Heart left ventricle (tissue), 16 donors: ENCODE measurements around the gene AGBL5. TPM values are rescaled to one million over a fixed set of nuclear protein-coding genes. Genes with fewer than 3 reads are reported as not detected.
A peak's percentile ranks its signal among the peaks of the same experiment; 100 is the strongest.

Source experiments
- ATAC-seq, 4 donors: fragments of 200-7000 bp; cut with Tn5 transposase; one replicate each; pipeline ENCODE4 v1.9.1; 2020 to 2022; ENCODE audit warnings: moderate library complexity in 4 of 4, mild to moderate bottlenecking in 3 of 4, moderate number of reproducible peaks in 1 of 4
- DNase-seq, 5 donors: peaks; one replicate each; pipeline ENCODE4 v3.0.0-alpha.2; 2020
- H3K27ac ChIP-seq, 12 donors: fragments of 200-600 bp; sonication (generic) in 4 of 12; one replicate each; pipeline versions ENCODE4 v1.5.0 to v1.8.0; 2016 to 2022; ENCODE audit warnings: mild to moderate bottlenecking in 2 of 12
- H3K27me3 ChIP-seq, 9 donors: fragments of 200-600 bp; sonication (generic) in 2 of 9; one replicate each; pipeline versions ENCODE4 v1.5.1 to v1.8.0; 2016 to 2022; ENCODE audit warnings: mild to moderate bottlenecking in 3 of 9
- H3K36me3 ChIP-seq, 9 donors: fragments of 200-600 bp; sonication (generic) in 2 of 9; one replicate each; pipeline versions ENCODE4 v1.5.0 to v1.8.0; 2018 to 2022; ENCODE audit warnings: mild to moderate bottlenecking in 2 of 9
- H3K4me1 ChIP-seq, 12 donors: fragments of 200-600 bp; sonication (generic) in 4 of 12; one replicate each; pipeline versions ENCODE4 v1.5.0 to v1.8.0; 2016 to 2022; ENCODE audit warnings: mild to moderate bottlenecking in 3 of 12
- H3K4me3 ChIP-seq, 12 donors: fragments of 200-600 bp; sonication (generic) in 4 of 12; one replicate each; pipeline versions ENCODE4 v1.5.0 to v1.8.0; 2017 to 2022; ENCODE audit warnings: mild to moderate bottlenecking in 9 of 12, moderate library complexity in 4 of 12
- H3K9me3 ChIP-seq, 12 donors: fragments of 200-600 bp; sonication (generic) in 4 of 12; one replicate each; pipeline versions ENCODE4 v1.5.0 to v1.8.0; 2016 to 2022; ENCODE audit warnings: mild to moderate bottlenecking in 1 of 12
- CTCF ChIP-seq, 12 donors: fragments of 200-600 bp; sonication (generic) in 4 of 12; IDR thresholded peaks; one replicate each; pipeline versions ENCODE4 v1.5.0 to v1.8.0; 2018 to 2022; ENCODE audit warnings: antibody characterized with exemption in 12 of 12, mild to moderate bottlenecking in 5 of 12
- POLR2A ChIP-seq, 2 donors: fragments of 450-650 bp; IDR thresholded peaks; one replicate each; pipeline ENCODE4 v1.6.1; 2017; ENCODE audit warnings: antibody characterized with exemption in 2 of 2, mild to moderate bottlenecking in 2 of 2, moderate library complexity in 2 of 2
- WGBS, 4 donors: extraction: QIAGEN DNeasy Blood & Tissue Kit in 2 of 4; methylation state at CpG; one replicate each; pipeline versions ENCODE4 v1.1.5 to v1.1.7; 2013 to 2018; 5-methylcytosine and 5-hydroxymethylcytosine counted together
- intact Hi-C, 10 donors: fragments of 100-400 bp; cut with DNase I; formaldehyde crosslinking; loops; one replicate each; pipeline versions ENCODE4 v1.11.1 to v1.14.2; 2022
- polyA plus RNA-seq, 2 donors: library from polyadenylated mRNA; stranded (reverse); fragments of 200-250 nt; gene quantifications; one replicate each; pipeline ENCODE4 v1.2.3, GENCODE V29; 2013
- total RNA-seq, 9 donors: library from RNA; depleted of rRNA in 2 of 9; stranded (reverse); fragments of >200 nt in 2 of 9; fragmentation: NEBNext Ultra II Directional in 3 of 9; extraction: Animal tissue kit (Norgen Biotek cat#: 25700) in 3 of 9; gene quantifications; one replicate each; pipeline versions ENCODE4 v1.1.0 to v1.2.4, GENCODE V29; 2016 to 2023
- donor health status: ischemic (EF 13 %, LVEDD 7.1; RV severe dilation, severe dysfunction).
- donor health status: healthy with polysubstance abuse.
- donor health status: DM: no; HTN: yes; CAD: no.
- donor health status: DM: no; HTN: no; CAD: no.
- donor health status: ischemic (EF 25% LVEDD 6.9; RV normal size, moderate dysfunction).
- donor health status: ischemic (EF 25% LVEDD 5.7; RV mildly dilated, moderate dysfunction).
- donor health status: healthy.
- donor health status: DM: yes; HTN: yes; CAD: no.
- donor health status: ischemic (EF 35%, LVEDD 5.7; RV mildly dilated, moderate dysfunction).
- donor health status: nonischemic (EF 11% LVEDD 7.7; RV severe dilation, severe dysfunction).
- donor health status: DM: yes; HTN: yes; CAD: no.
- donor health status: PGD.
- donor health status: ischemic (EF 29% LVEDD 5.4; RV normal size, mild dysfunction).
- donor health status: nonischemic (EF 23%, LVEDD 6.1; RV moderate dilation, normal function).

The AGBL5 gene
- total and polyA plus RNA-seq, 11 donors, result 4.5 to 12.5 (median 9.9) TPM

- H3K9me3 ChIP-seq, result no peaks in the 10 kb centered on the region
- ATAC-seq, result no peak
- TF ChIP-seq CTCF (IDR thresholded peaks at IDR 0.05), result no peak
- peaks cover 0 to 63% (median 49%) of the 10 kb centered on the region in 9 donors for H3K36me3 ChIP-seq
- H3K4me1 ChIP-seq, result peaks cover 3 to 41% (median 32%) of the 10 kb centered on the region in 12 donors
- intact Hi-C loops, result no loop called here
- no peak overlapping the region for H3K4me3 ChIP-seq
- WGBS, 4 donors, result 83 to 91% (median 88%) methylated on average over 5 of the region's 5 CpGs
- H3K27me3 ChIP-seq, result no peaks in the 10 kb centered on the region
- H3K27ac ChIP-seq, result no peak overlapping the region
- no peak for DNase-seq
Observed at GRCh38 chr2:27067385-27067784, 15.9 kb downstream of the AGBL5 start.

- ATAC-seq (no peak), DNase-seq (no peak)
- Histone ChIP-seq H3K27ac (peak overlapping the region in 4 of 12 donors; percentile 32 to 97 (median 64)), H3K4me3 (peak overlapping the region in 1 of 12 donors; percentile 91), H3K9me3 (no peaks in the 10 kb centered on the region), H3K27me3 (no peaks in the 10 kb centered on the region), H3K36me3 (peaks cover 0 to 57% (median 45%) of the 10 kb centered on the region in 9 donors), H3K4me1 (peaks cover 3 to 53% (median 42%) of the 10 kb centered on the region in 12 donors)
- no peak for TF ChIP-seq CTCF (IDR thresholded peaks at IDR 0.05)
- no peak for TF ChIP-seq POLR2A (IDR thresholded peaks at IDR 0.05)
- intact Hi-C loops, result loop anchor here in 1 of 10 donors (2.0 kb wide), 1 partner anchor 15 kb away; no protein-coding TSS in a partner anchor
- WGBS, 4 donors, result 90 to 96% (median 95%) methylated on average over 6 of the region's 6 CpGs
Observed at GRCh38 chr2:27069436-27069835, 18.0 kb downstream of the AGBL5 start.

- H3K36me3 ChIP-seq, result peaks cover 0 to 52% (median 45%) of the 10 kb centered on the region in 9 donors
- ATAC-seq, result no peak
- TF ChIP-seq CTCF (IDR thresholded peaks at IDR 0.05) (no peak), POLR2A (IDR thresholded peaks at IDR 0.05) (no peak)
- intact Hi-C loops, result loop anchor here in 4 of 10 donors (2.0 to 5.0 kb wide), 4 partner anchors 15 to 38 kb away; partner anchors contain the start of genes AGBL5 (in 1 of the 4) and TMEM214 (in 1 of the 4)
- DNase-seq, result no peak
- no peaks in the 10 kb centered on the region for H3K27me3 ChIP-seq
- peak overlapping the region in 9 of 12 donors; percentile 11 to 99 (median 95) for H3K27ac ChIP-seq
- peaks cover 3 to 60% (median 47%) of the 10 kb centered on the region in 12 donors for H3K4me1 ChIP-seq
- WGBS, 4 donors, result 68 to 80% (median 70%) methylated on average over 8 of the region's 8 CpGs
- H3K4me3 ChIP-seq, result peak overlapping the region in 11 of 12 donors; percentile 55 to 99 (median 89)
- no peaks in the 10 kb centered on the region for H3K9me3 ChIP-seq
Observed at GRCh38 chr2:27069961-27070618, 18.6 kb downstream of the AGBL5 start.

- Histone ChIP-seq H3K27ac (peak overlapping the region; percentile 62 to 99 (median 96)), H3K4me1 (peaks cover 3 to 67% (median 48%) of the 10 kb centered on the region in 12 donors), H3K4me3 (peak overlapping the region; percentile 55 to 99 (median 89)), H3K36me3 (peaks cover 0 to 46% (median 39%) of the 10 kb centered on the region in 9 donors), H3K9me3 (no peaks in the 10 kb centered on the region), H3K27me3 (no peaks in the 10 kb centered on the region)
- DNase-seq (no peak), ATAC-seq (peak in 1 of 4 donors; percentile 0)
- intact Hi-C loops, result loop anchor here in 4 of 10 donors (1.0 to 5.0 kb wide), 4 partner anchors 19 to 38 kb away; partner anchors contain the start of genes AGBL5 (in 2 of the 4) and TMEM214 (in 1 of the 4)
- WGBS, 4 donors, result 3 to 6% (median 4%) methylated on average over 8 to 11 of the region's 11 CpGs
- TF ChIP-seq POLR2A (IDR thresholded peaks at IDR 0.05), result no peak
- TF ChIP-seq CTCF (IDR thresholded peaks at IDR 0.05), result no peak
Observed at GRCh38 chr2:27070653-27071276, 19.3 kb downstream of the AGBL5 start.
